Coronary artery (tissue), 2 donors: ENCODE results near the gene TRIM65.
A peak's percentile ranks its signal among the peaks of the same experiment; 100 is the strongest.

Experiments used
- DNase-seq: peaks from one replicate; pipeline ENCODE4 v3.0.0-alpha.2; 2017; ENCODE audit warnings: low spot score
- H3K27ac ChIP-seq, 2 donors: fragments of 200-600 bp; sonication (generic); one replicate each; pipeline ENCODE4 v1.5.1; 2016 to 2019
- H3K4me3 ChIP-seq: fragments of 200-600 bp; sonication (generic); 2 replicates; pipeline ENCODE4 v1.5.1; 2016; ENCODE audit warnings: mild to moderate bottlenecking, moderate library complexity
- CTCF ChIP-seq: fragments of 200-600 bp; sonication (generic); IDR thresholded peaks from one replicate; pipeline ENCODE4 v1.5.1; 2019; ENCODE audit warnings: antibody characterized with exemption

TRIM65 gene

DNA sequence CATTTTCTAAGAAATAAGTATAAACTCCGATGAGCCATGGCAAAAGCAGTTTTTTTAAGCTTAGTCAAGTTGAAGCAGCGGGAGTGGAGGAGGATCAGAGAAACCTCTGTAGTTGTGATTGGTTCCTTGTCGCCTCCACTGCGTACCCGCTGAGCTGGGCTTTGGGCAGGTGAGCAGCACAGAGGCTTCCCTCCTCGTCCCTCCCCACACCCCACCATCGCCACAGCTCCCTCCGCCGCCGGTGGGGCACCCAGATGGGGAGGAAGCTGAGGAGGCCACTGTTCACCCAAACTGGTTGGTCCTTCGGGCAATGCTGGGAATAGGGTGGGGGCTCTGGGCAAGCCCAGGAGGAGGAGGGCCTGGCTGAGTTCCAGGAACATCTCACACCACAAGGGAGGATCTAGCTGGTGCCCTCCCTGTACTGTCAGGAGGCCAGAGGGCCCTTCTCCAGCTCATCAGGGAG lies 13.1 kb upstream of the TRIM65 start:
- Histone ChIP-seq H3K27ac (no peak overlapping the region), H3K4me3 (no peak overlapping the region)
- no peak for DNase-seq
- TF ChIP-seq CTCF = no peak

DNA sequence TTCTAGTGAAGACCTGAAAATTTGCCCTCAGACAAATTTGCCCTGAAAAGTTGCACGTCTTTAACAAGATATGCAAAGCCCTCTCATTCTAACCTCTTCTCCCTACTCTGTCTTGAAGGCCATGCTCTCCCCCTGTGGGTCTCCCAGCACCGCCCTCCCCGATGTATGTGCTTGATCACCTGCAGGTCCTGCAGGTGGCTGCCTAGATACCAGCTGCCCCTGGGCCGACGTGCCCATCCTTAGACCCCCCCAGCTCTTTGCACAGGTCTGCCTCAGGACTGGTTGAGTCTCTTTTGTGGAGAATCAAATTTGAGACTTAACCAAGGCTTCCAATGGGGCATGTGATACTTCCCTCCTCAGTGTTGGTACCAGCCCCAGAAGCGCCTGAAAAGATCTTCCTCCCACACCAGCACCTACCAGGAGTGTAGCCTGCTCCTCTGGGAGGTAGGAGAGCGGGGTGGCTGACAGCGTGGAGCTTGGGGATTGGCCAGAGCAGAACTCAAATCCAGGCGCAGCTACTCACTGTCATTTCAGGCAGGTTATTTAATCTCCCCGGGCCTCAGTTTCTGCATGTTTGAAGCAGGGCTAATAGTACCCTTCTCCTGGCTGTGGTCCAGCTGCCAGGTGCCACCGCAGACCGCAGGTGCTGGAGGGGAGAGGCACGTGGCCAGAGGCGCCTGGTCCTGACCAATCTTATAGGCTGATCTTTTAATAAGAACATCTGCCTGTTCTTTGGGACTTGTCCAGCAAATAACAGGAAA lies 12.5 kb upstream of the TRIM65 start:
- Histone ChIP-seq H3K4me3 (no peak overlapping the region), H3K27ac (no peak overlapping the region)
- TF ChIP-seq CTCF = no peak
- no peak for DNase-seq

DNA sequence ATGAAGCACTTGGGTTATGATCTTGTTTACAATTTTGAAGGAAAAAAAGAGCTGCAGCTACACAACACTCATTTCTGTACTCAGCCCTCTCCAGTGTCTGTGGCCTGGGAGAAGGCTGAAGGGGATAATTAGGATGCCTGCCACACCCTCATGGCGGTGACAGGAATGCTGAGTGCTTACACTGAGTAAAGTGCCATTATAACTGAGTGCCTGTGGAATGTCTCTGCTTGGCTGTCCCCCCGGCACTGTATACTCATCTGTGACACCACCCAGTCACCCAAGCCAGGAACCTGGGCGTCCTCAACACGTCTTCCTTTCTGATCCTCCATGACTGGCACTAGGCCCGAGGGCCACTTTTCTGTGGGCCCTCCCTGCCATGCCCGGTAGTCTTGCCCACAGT lies 11.4 kb upstream of the TRIM65 start:
- DNase-seq = no peak

DNA sequence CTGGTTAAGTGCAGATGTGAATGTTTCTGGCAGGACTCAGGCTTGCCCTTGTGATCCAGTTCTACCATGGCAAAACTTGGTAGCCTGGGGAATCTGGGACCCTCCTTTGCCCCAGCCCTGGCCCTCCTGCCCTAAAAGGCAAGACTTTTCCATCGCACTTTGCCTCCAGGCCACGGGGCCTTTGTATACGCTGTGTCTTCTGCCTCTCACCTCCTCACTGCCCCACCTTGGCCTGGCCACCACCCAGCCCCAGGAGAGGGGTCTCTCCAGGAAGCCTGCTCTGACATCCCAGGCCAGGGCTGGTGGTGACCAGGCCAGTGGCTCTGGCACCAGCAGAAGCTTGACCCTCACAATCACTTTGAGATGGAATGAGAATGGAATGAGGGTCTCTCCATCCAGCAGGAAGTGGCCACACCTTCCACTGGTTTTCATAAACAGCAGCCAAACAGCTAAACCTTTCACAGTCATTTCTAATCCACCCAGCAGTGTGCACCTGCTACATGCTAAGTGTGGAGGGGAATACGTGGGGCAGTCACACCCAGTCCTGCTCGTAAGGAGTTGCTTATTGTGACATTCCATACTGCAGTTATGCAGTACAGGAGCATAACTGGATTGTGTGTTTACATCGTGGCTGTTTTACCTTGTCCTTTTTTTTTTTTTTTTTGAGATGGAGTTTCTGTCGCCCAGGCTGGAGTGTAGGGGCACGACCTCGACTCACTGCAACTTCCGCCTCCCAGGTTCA lies 9.6 kb upstream of the TRIM65 start:
- no peak for DNase-seq
- TF ChIP-seq CTCF = no peak
- H3K27ac ChIP-seq = no peak overlapping the region
- no peak overlapping the region for H3K4me3 ChIP-seq

More for the DNA sequence above, 11.4 kb upstream of the TRIM65 start:
- TF ChIP-seq CTCF = no peak
- H3K27ac ChIP-seq = no peak overlapping the region
- no peak overlapping the region for H3K4me3 ChIP-seq

DNA sequence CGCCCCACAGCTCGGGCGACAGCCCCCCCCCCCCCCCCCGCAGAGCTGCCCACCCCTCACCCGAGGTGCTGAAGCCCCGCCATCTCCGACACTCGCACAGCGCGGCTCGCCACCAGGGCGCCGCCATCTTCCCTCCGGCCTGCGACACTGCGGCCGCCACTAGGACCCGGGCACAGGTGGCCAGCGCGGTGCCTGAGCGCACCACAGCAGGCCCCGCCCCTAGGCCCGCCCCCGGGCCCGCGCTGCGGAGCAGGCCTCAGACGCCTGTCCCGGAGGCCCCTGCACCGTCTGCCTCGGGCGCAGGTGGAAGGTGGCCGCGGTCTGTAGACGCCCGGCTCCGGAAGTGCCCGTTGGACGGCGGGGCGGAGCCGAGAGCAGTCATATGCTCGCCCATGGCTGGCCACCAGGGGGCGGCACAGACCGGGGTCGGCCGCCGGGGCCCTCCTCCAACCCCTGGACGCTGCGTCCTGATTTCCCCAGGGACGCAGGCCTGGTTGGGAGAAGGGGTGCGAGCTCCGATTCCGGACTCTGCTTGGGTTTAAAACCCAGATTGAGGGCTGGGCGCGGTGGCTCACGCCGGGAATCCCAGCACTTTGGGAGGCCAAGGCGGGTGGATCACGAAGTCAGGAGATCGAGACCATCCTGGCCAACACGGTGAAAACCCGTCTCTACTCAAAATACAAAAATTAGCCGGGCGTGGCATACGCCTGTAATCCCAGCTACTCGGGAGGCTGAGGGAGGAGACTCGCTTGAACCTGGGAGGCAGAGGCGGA lies 8.2 kb upstream of the TRIM65 start, which contains the start of gene MRPL38:
TSS of gene MRPL38 (minus strand) at position 136 of the 773 bp plus-strand sequence. CDS start at position 127, 9 bp downstream.
- Histone ChIP-seq H3K4me3 (peak within 1 kb of the TSS; percentile 94), H3K27ac (peak within 1 kb of the TSS; percentile 88 to 92)
- peak; percentile 97 for TF ChIP-seq CTCF
- DNase-seq = peak; percentile 94

DNA sequence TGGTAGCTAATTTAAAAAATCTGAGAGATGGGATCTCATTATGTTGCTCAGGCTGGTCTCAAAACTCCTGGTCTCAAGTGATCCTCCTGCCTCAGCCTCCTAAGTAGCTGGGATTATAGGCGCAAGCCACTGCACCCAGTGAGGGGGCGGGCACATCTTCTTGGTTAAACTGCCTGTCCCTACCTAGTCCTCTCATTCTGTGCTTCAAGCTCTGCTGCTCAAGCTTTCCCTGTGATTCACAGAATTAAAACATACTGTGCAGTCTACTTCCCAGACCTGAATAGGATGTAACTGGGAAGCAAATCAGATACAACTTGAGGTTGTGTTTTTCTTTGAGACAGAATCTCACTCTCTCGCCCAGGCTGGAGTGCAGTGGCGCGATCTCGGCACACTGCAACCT lies 5.7 kb upstream of the TRIM65 start:
- no peak for TF ChIP-seq CTCF
- DNase-seq = no peak
- no peak overlapping the region for H3K27ac ChIP-seq
- no peak overlapping the region for H3K4me3 ChIP-seq
